GM08714 (cell line): Measurements from ENCODE around the gene DRC3.
A peak's percentile ranks its signal among the peaks of the same experiment; 100 is the strongest.

Experiments used
- H3K4me3 ChIP-seq: fragments of 200-500 bp; sonication (Bioruptor generic); 2 replicates; pipeline ENCODE4 v1.5.1; 2014; ENCODE audit warnings: mild to moderate bottlenecking, low read length, inconsistent platforms
- ZNF274 ChIP-seq: IDR thresholded peaks from 2 replicates; pipeline ENCODE4 v1.6.1; 2012; ENCODE audit warnings: mild to moderate bottlenecking, low read depth, low read length

Gene DRC3

GRCh38 chr17:18040261-18040858 is 67.7 kb downstream of the DRC3 start:
- H3K4me3 ChIP-seq: peak overlapping the region; percentile 78
- no peak for TF ChIP-seq ZNF274

GRCh38 chr17:18041776-18042175 is 69.1 kb downstream of the DRC3 start:
- no peak for TF ChIP-seq ZNF274
- no peak overlapping the region for H3K4me3 ChIP-seq

- H3K4me3 ChIP-seq: no peak overlapping the region
- TF ChIP-seq ZNF274: no peak
Measured at GRCh38 chr17:18042983-18043382, 70.3 kb downstream of the DRC3 start.

GRCh38 chr17:18043491-18043890 is 70.8 kb downstream of the DRC3 start:
- no peak for TF ChIP-seq ZNF274

GRCh38 chr17:18044609-18045008 is 71.9 kb downstream of the DRC3 start:
- TF ChIP-seq ZNF274: no peak
- no peak overlapping the region for H3K4me3 ChIP-seq

More at GRCh38 chr17:18043491-18043890, 70.8 kb downstream of the DRC3 start:
- H3K4me3 ChIP-seq: no peak overlapping the region

GRCh38 chr17:18045691-18046350 is 73.2 kb downstream of the DRC3 start:
- no peak for TF ChIP-seq ZNF274
- H3K4me3 ChIP-seq: no peak overlapping the region

GRCh38 chr17:18055597-18055996 is 82.9 kb downstream of the DRC3 start:
- no peak overlapping the region for H3K4me3 ChIP-seq
- TF ChIP-seq ZNF274: no peak

- TF ChIP-seq ZNF274: no peak
- H3K4me3 ChIP-seq: no peak overlapping the region
Measured at GRCh38 chr17:18056214-18056613, 83.6 kb downstream of the DRC3 start.

GRCh38 chr17:18059283-18059682 is 86.6 kb downstream of the DRC3 start:
- TF ChIP-seq ZNF274: no peak
- no peak overlapping the region for H3K4me3 ChIP-seq

- H3K4me3 ChIP-seq: no peak overlapping the region
- TF ChIP-seq ZNF274: no peak
Measured at GRCh38 chr17:18064053-18064452, 91.4 kb downstream of the DRC3 start.

GRCh38 chr17:18065546-18065945 is 92.9 kb downstream of the DRC3 start:
- H3K4me3 ChIP-seq: no peak overlapping the region
- no peak for TF ChIP-seq ZNF274
